Mesothelial cell of epicardium (in vitro differentiated cells): Measurements from ENCODE around the gene THSD4. TPM values are rescaled to one million over a fixed set of nuclear protein-coding genes. Genes with fewer than 3 reads are reported as not detected.

Source experiments
- DNase-seq, 2 experiments: peaks; one replicate each; pipeline ENCODE4 v3.0.0; 2021; ENCODE audit warnings: low spot score in 2 of 2; ENCODE audit not compliant: unreplicated experiment in 2 of 2
- H3K27ac Mint-ChIP-seq: 2 replicates; pipeline ENCODE4 v1.8.0; 2021; ENCODE audit warnings: mixed read lengths
- H3K27me3 Mint-ChIP-seq: 2 replicates; pipeline ENCODE4 v1.8.0; 2021; ENCODE audit warnings: low read depth, mixed read lengths
- H3K36me3 Mint-ChIP-seq: 2 replicates; pipeline ENCODE4 v1.8.0; 2021; ENCODE audit warnings: mixed read lengths
- H3K4me1 Mint-ChIP-seq: 2 replicates; pipeline ENCODE4 v1.8.0; 2021; ENCODE audit warnings: mixed read lengths
- H3K4me3 Mint-ChIP-seq: 2 replicates; pipeline ENCODE4 v1.8.0; 2021; ENCODE audit warnings: mild to moderate bottlenecking, moderate library complexity, mixed read lengths
- H3K9me3 Mint-ChIP-seq: 2 replicates; pipeline ENCODE4 v1.8.0; 2021; ENCODE audit warnings: mixed read lengths
- total RNA-seq: library from RNA; stranded (reverse); gene quantifications from 3 replicates; pipeline ENCODE4 v1.2.1, GENCODE V29; 2021
- TF ChIP-seq, protein P1 (sequence below): fragments of 200-600 bp; sonication (generic); IDR thresholded peaks from one replicate; pipeline ENCODE4 v1.5.0; 2021; ENCODE audit warnings: antibody characterized with exemption; ENCODE audit not compliant: unreplicated experiment

Gene THSD4
- total RNA-seq, 1 donor from 2014 or later: 93.9 TPM

DNA sequence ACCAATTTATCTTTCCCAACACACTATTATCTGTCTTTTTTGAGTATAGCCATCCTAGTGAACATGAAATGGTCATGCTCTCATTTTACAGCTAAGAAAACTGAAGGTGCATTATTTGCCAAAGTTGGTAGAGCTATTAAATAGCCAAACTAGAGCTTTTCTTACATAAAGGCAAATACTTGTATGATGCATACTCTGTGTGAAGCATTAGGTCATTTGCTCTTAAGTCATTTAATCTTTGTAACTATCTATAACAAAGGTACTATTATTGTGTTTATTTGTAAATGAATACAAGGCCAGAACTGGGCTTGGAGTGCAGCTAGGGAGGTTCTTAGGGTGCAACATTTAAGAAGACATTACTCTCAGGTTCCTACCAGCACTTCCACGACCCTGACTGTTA is 123.7 kb downstream of the THSD4 start:
- H3K9me3 Mint-ChIP-seq: no peaks in the 10 kb centered on the region
- no peak overlapping the region for H3K27ac Mint-ChIP-seq
- no peaks in the 10 kb centered on the region for H3K27me3 Mint-ChIP-seq
- TF ChIP-seq, protein P1, sequence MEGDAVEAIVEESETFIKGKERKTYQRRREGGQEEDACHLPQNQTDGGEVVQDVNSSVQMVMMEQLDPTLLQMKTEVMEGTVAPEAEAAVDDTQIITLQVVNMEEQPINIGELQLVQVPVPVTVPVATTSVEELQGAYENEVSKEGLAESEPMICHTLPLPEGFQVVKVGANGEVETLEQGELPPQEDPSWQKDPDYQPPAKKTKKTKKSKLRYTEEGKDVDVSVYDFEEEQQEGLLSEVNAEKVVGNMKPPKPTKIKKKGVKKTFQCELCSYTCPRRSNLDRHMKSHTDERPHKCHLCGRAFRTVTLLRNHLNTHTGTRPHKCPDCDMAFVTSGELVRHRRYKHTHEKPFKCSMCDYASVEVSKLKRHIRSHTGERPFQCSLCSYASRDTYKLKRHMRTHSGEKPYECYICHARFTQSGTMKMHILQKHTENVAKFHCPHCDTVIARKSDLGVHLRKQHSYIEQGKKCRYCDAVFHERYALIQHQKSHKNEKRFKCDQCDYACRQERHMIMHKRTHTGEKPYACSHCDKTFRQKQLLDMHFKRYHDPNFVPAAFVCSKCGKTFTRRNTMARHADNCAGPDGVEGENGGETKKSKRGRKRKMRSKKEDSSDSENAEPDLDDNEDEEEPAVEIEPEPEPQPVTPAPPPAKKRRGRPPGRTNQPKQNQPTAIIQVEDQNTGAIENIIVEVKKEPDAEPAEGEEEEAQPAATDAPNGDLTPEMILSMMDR: no peak
- no peak for DNase-seq
- no peak overlapping the region for H3K4me3 Mint-ChIP-seq
- H3K4me1 Mint-ChIP-seq: peaks cover 2% of the 10 kb centered on the region
- peaks cover 19% of the 10 kb centered on the region for H3K36me3 Mint-ChIP-seq

DNA sequence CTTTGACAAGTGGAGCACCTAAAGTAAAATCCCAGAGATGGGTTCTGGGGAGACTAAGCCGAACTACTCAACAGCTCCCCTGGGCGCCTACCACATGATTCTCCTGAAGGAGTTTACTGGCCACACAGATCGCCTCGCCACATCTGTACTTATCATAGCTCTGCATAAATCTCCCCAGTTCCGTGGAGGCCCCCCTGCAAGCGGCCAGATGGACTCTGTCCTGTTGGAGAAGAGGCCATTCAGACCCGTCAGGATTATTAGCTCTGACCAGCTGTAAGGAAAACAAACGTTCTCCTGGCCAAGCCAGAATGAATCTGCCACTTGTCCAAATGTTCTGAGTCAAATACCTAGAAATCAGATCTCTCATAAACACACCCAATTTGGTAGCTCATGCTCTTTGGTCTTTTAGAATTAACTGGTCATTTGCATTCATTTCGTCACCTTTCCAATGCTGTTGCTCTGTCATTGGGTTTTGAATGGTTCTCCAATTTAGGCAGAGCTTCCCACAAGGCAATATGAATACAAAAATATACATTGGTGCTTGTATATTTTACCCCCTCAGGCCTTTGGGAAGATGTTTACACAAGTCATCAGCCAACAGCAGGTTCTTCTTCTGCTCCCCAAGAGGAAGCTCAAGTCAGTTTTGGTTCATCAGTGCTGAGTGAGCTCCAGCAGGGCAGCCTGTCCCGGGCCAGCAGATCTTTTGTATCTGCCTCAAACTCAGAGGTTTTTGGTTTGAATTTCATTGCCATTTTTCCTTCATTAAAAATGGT is 124.5 kb downstream of the THSD4 start:
- Mint-ChIP-seq H3K9me3 (no peaks in the 10 kb centered on the region), H3K36me3 (peaks cover 12% of the 10 kb centered on the region), H3K27ac (no peak overlapping the region), H3K4me1 (peaks cover 2% of the 10 kb centered on the region), H3K27me3 (no peaks in the 10 kb centered on the region), H3K4me3 (no peak overlapping the region)
- DNase-seq: no peak
- TF ChIP-seq, protein P1: no peak

DNA sequence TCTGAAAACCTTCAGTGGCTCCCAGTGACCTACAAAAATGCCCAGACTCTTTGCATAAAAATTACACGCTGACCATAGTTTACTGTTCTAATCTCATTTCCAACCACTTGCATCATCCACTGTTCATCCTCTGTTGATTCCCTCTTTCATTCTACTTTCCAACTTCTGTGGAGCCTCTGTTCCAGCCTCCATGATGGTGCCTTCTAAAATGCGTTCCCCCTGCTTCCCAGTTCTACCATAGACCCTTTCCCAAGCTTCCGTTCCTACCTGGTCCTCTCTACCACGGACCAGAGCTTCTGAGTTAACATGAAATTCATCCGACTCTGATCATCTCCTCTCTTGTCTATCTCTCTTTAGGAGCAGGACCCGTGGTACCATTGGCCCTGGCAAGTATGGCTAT is 127.0 kb downstream of the THSD4 start:
- H3K4me3 Mint-ChIP-seq: no peak overlapping the region

DNA sequence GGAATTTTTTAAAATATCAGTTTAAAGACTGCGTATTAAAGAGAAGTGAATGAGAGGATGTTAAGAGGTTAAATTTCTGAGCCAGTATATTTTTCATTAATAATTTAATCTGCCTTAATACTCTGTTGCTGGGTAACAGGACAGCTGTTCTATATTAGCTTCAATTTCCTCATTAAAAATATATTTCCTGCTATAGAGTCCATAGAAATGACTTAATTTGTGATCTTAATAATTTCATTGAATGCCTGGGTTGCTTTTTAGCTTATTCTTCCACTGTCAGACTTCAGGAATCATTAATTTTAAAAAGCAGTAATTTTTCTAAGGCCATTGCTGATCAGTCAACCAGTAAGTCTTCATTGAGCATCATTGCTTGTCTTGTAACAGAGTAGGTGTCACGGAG is 129.0 kb downstream of the THSD4 start:
- peaks cover 20% of the 10 kb centered on the region for H3K36me3 Mint-ChIP-seq
- H3K27me3 Mint-ChIP-seq: peaks cover 6% of the 10 kb centered on the region
- H3K9me3 Mint-ChIP-seq: no peaks in the 10 kb centered on the region
- H3K4me1 Mint-ChIP-seq: peaks cover 10% of the 10 kb centered on the region
- no peak overlapping the region for H3K27ac Mint-ChIP-seq
- DNase-seq: no peak
- TF ChIP-seq, protein P1: no peak
- no peak overlapping the region for H3K4me3 Mint-ChIP-seq

More for the DNA sequence above, 127.0 kb downstream of the THSD4 start:
- TF ChIP-seq, protein P1: no peak
- no peak for DNase-seq
- H3K27ac Mint-ChIP-seq: no peak overlapping the region
- H3K27me3 Mint-ChIP-seq: peaks cover 2% of the 10 kb centered on the region
- peaks cover 3% of the 10 kb centered on the region for H3K4me1 Mint-ChIP-seq
- H3K9me3 Mint-ChIP-seq: no peaks in the 10 kb centered on the region
- peaks cover 20% of the 10 kb centered on the region for H3K36me3 Mint-ChIP-seq

DNA sequence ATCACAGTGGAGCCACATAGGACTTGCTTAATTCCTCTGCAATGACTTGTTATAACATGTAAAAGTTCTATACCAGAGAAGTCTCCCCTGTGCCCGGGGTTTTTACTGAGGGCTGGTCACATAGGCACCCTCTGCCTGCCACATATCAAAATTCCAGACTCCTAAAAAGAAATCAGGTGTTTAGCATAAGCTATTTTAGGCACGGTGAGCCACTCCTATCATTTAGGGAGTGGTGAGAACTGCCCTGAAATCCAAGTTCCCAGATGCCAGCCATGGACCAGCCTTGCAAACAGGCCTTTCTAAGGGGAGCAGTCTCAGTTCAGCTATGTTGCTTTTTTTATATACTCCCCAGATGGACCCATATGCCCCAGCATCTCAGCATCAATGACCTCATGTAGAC is 130.3 kb downstream of the THSD4 start:
- H3K27ac Mint-ChIP-seq: no peak overlapping the region
- H3K27me3 Mint-ChIP-seq: peaks cover 6% of the 10 kb centered on the region
- TF ChIP-seq, protein P1: no peak
- H3K36me3 Mint-ChIP-seq: peaks cover 20% of the 10 kb centered on the region
- no peak for DNase-seq
- H3K9me3 Mint-ChIP-seq: no peaks in the 10 kb centered on the region
- H3K4me1 Mint-ChIP-seq: peaks cover 15% of the 10 kb centered on the region
- no peak overlapping the region for H3K4me3 Mint-ChIP-seq
